C1 segment of cervical spinal cord (tissue), 14 donors: ENCODE measurements around the gene CHRNA9.
"Not testable (repeated sequence)": the region's sequence is repeated elsewhere in the genome, so short reads cannot be mapped to it uniquely, and the experiment has no call there.

Experiments
- DNase-seq, 14 donors: peaks; one replicate each; lab custom pipeline; 2025; lab: John Stamatoyannopoulos, UW

Gene CHRNA9

GRCh38 chr4:40379248-40379647 lies 44.1 kb downstream of the CHRNA9 start:
- DNase-seq: no peak

- no peak for DNase-seq
Observed at GRCh38 chr4:40380647-40381046, 45.5 kb downstream of the CHRNA9 start.

GRCh38 chr4:40388239-40388638 lies 53.1 kb downstream of the CHRNA9 start:
- no peak for DNase-seq

- no peak for DNase-seq
Observed at GRCh38 chr4:40389986-40390385, 54.9 kb downstream of the CHRNA9 start.

GRCh38 chr4:40392241-40392640 lies 57.1 kb downstream of the CHRNA9 start:
- not testable (repeated sequence) for DNase-seq

GRCh38 chr4:40394236-40394635 lies 59.1 kb downstream of the CHRNA9 start:
- DNase-seq: no peak

GRCh38 chr4:40395166-40395900 lies 60.2 kb downstream of the CHRNA9 start:
- no peak for DNase-seq

GRCh38 chr4:40395908-40396793 lies 61.0 kb downstream of the CHRNA9 start:
- DNase-seq: no peak

GRCh38 chr4:40399578-40399977 lies 64.4 kb downstream of the CHRNA9 start:
- no peak for DNase-seq

GRCh38 chr4:40401096-40401495 lies 66.0 kb downstream of the CHRNA9 start:
- no peak for DNase-seq

- DNase-seq: no peak
Observed at GRCh38 chr4:40401631-40402030, 66.5 kb downstream of the CHRNA9 start.

- no peak for DNase-seq
Observed at GRCh38 chr4:40402556-40402955, 67.4 kb downstream of the CHRNA9 start.

- DNase-seq: no peak
Observed at GRCh38 chr4:40403081-40403480, 67.9 kb downstream of the CHRNA9 start.
